Effector memory CD4-positive, alpha-beta T cell (primary cell): ENCODE data around the gene CMSS1.
"Not testable (repeated sequence)": the region's sequence is repeated elsewhere in the genome, so short reads cannot be mapped to it uniquely, and the experiment has no call there.

Source experiments
- DNase-seq, 3 donors: peaks; one replicate each; pipeline ENCODE4 v3.0.0-alpha.2; 2020
- H3K27ac ChIP-seq: 2 replicates; pipeline ENCODE4 v1.7.0; 2013; ENCODE audit warnings: mild to moderate bottlenecking, low read length, moderate library complexity; ENCODE audit not compliant: insufficient read depth, poor library complexity, severe bottlenecking
- H3K27me3 ChIP-seq: replicated peaks from 2 replicates; pipeline ENCODE4 v1.7.0; 2013; ENCODE audit warnings: mild to moderate bottlenecking, low read length; ENCODE audit not compliant: insufficient read depth, control insufficient read depth, poor library complexity, severe bottlenecking
- H3K36me3 ChIP-seq: 2 replicates; pipeline ENCODE4 v1.7.0; 2013; ENCODE audit warnings: mild to moderate bottlenecking, low read length, moderate library complexity; ENCODE audit not compliant: control insufficient read depth, insufficient read depth
- H3K4me1 ChIP-seq: 2 replicates; pipeline ENCODE4 v1.7.0; 2013; ENCODE audit warnings: low read length, mild to moderate bottlenecking; ENCODE audit not compliant: control insufficient read depth, insufficient read depth, poor library complexity, severe bottlenecking
- H3K4me3 ChIP-seq: 2 replicates; pipeline ENCODE4 v1.7.0; 2013; ENCODE audit warnings: low read length, low read depth, mild to moderate bottlenecking; ENCODE audit not compliant: insufficient read depth, poor library complexity, severe bottlenecking
- H3K9me3 ChIP-seq: 2 replicates; pipeline ENCODE4 v1.7.0; 2013; ENCODE audit warnings: mild to moderate bottlenecking, low read length, moderate library complexity; ENCODE audit not compliant: control insufficient read depth

Gene CMSS1

GRCh38 chr3:100082714-100083113 is 265.1 kb downstream of the CMSS1 start:
- Histone ChIP-seq H3K27ac (no peak overlapping the region), H3K36me3 (no peaks in the 10 kb centered on the region), H3K9me3 (no peaks in the 10 kb centered on the region), H3K4me3 (no peak overlapping the region), H3K27me3 (no peaks in the 10 kb centered on the region), H3K4me1 (no peaks in the 10 kb centered on the region)
- DNase-seq, result no peak

- H3K4me3 ChIP-seq, result no peak overlapping the region
- H3K4me1 ChIP-seq, result no peaks in the 10 kb centered on the region
- no peaks in the 10 kb centered on the region for H3K27me3 ChIP-seq
- H3K36me3 ChIP-seq, result no peaks in the 10 kb centered on the region
- H3K27ac ChIP-seq, result no peak overlapping the region
- H3K9me3 ChIP-seq, result no peaks in the 10 kb centered on the region
- no peak for DNase-seq
Measured at GRCh38 chr3:100083209-100083608, 265.5 kb downstream of the CMSS1 start.

- Histone ChIP-seq H3K27me3 (no peaks in the 10 kb centered on the region), H3K4me3 (no peak overlapping the region), H3K27ac (no peak overlapping the region), H3K36me3 (no peaks in the 10 kb centered on the region), H3K9me3 (no peaks in the 10 kb centered on the region), H3K4me1 (no peaks in the 10 kb centered on the region)
- DNase-seq, result no peak
Measured at GRCh38 chr3:100084100-100084806, 266.6 kb downstream of the CMSS1 start.

- DNase-seq, result no peak
- no peak overlapping the region for H3K4me3 ChIP-seq
- no peaks in the 10 kb centered on the region for H3K36me3 ChIP-seq
- no peaks in the 10 kb centered on the region for H3K9me3 ChIP-seq
- H3K27me3 ChIP-seq, result no peaks in the 10 kb centered on the region
- no peaks in the 10 kb centered on the region for H3K4me1 ChIP-seq
- no peak overlapping the region for H3K27ac ChIP-seq
Measured at GRCh38 chr3:100086401-100086800, 268.7 kb downstream of the CMSS1 start.

- no peak overlapping the region for H3K4me3 ChIP-seq
- no peak for DNase-seq
- no peak overlapping the region for H3K27ac ChIP-seq
- no peaks in the 10 kb centered on the region for H3K36me3 ChIP-seq
- no peaks in the 10 kb centered on the region for H3K4me1 ChIP-seq
- no peaks in the 10 kb centered on the region for H3K9me3 ChIP-seq
- no peaks in the 10 kb centered on the region for H3K27me3 ChIP-seq
Measured at GRCh38 chr3:100087198-100087597, 269.5 kb downstream of the CMSS1 start.

GRCh38 chr3:100088735-100089368 is 271.2 kb downstream of the CMSS1 start:
- no peak for DNase-seq
- Histone ChIP-seq H3K27me3 (no peaks in the 10 kb centered on the region), H3K4me1 (no peaks in the 10 kb centered on the region), H3K4me3 (no peak overlapping the region), H3K36me3 (no peaks in the 10 kb centered on the region), H3K9me3 (no peaks in the 10 kb centered on the region), H3K27ac (no peak overlapping the region)

GRCh38 chr3:100089812-100090668 is 272.4 kb downstream of the CMSS1 start:
- no peak overlapping the region for H3K27ac ChIP-seq
- H3K9me3 ChIP-seq, result no peaks in the 10 kb centered on the region
- H3K36me3 ChIP-seq, result no peaks in the 10 kb centered on the region
- DNase-seq, result no peak
- H3K27me3 ChIP-seq, result no peaks in the 10 kb centered on the region
- no peak overlapping the region for H3K4me3 ChIP-seq
- no peaks in the 10 kb centered on the region for H3K4me1 ChIP-seq

GRCh38 chr3:100090669-100091005 is 273.0 kb downstream of the CMSS1 start:
- Histone ChIP-seq H3K4me1 (no peaks in the 10 kb centered on the region), H3K36me3 (no peaks in the 10 kb centered on the region), H3K27ac (no peak overlapping the region), H3K27me3 (no peaks in the 10 kb centered on the region), H3K9me3 (no peaks in the 10 kb centered on the region), H3K4me3 (no peak overlapping the region)
- no peak for DNase-seq

- H3K36me3 ChIP-seq, result no peaks in the 10 kb centered on the region
- no peaks in the 10 kb centered on the region for H3K4me1 ChIP-seq
- no peaks in the 10 kb centered on the region for H3K9me3 ChIP-seq
- no peaks in the 10 kb centered on the region for H3K27me3 ChIP-seq
- H3K27ac ChIP-seq, result no peak overlapping the region
- no peak overlapping the region for H3K4me3 ChIP-seq
- no peak for DNase-seq
Measured at GRCh38 chr3:100093831-100094230, 276.2 kb downstream of the CMSS1 start.

GRCh38 chr3:100096286-100096685 is 278.6 kb downstream of the CMSS1 start:
- H3K36me3 ChIP-seq, H3K27me3 ChIP-seq, H3K4me3 ChIP-seq, H3K9me3 ChIP-seq, DNase-seq, H3K4me1 ChIP-seq, H3K27ac ChIP-seq: not testable (repeated sequence)
